Measurements from ENCODE around the gene GADD45A. TPM values are rescaled to one million over a fixed set of nuclear protein-coding genes. Genes with fewer than 3 reads are reported as not detected.
"Not testable (repeated sequence)": the region's sequence is repeated elsewhere in the genome, so short reads cannot be mapped to it uniquely, and the experiment has no call there.

The GADD45A gene
- total RNA-seq, 1 experiment from 2014 or later = 58.6 TPM

- H3K9me3 Mint-ChIP-seq (ENCODE audit: unreplicated experiment) = no peaks in the 10 kb centered on the region
- Histone ChIP-seq H3K4me1 (peaks cover 13% of the 10 kb centered on the region; the same call in 1 of the 2 replicates), H3K4me3 (ENCODE audit: low read depth, low read length) (no peak overlapping the region), H3K27me3 (replicated peaks; ENCODE audit: control insufficient read depth, insufficient read depth, low read length) (no peaks in the 10 kb centered on the region), H3K36me3 (ENCODE audit: control insufficient read depth, insufficient read depth, low read length) (no peaks in the 10 kb centered on the region), H3K9me3 (no peaks in the 10 kb centered on the region)
- ChIA-PET POLR2A (no interaction called here), CTCF (no interaction called here)
- no peak overlapping the region for H3K4me3 Mint-ChIP-seq (ENCODE audit: unreplicated experiment)
- no peak for DNase-seq
- intact Hi-C loops (cut with micrococcal nuclease; ENCODE audit: unreplicated experiment) = no loop called here
- no peak for TF ChIP-seq CTCF (IDR thresholded peaks at IDR 0.05; ENCODE audit: insufficient read depth in 1 of 2, low read depth in 1 of 2, low read length in 1 of 2, severe bottlenecking in 1 of 2, unreplicated experiment in 1 of 2)
- H3K27me3 Mint-ChIP-seq (ENCODE audit: insufficient read depth, unreplicated experiment) = no peaks in the 10 kb centered on the region
- no peaks in the 10 kb centered on the region for H3K36me3 Mint-ChIP-seq (ENCODE audit: insufficient read depth, unreplicated experiment)
- no peak overlapping the region for H3K27ac Mint-ChIP-seq (ENCODE audit: unreplicated experiment)
- peaks cover 7% of the 10 kb centered on the region for H3K4me1 Mint-ChIP-seq (ENCODE audit: low read depth, unreplicated experiment)
- no TSS peak for BruUV-seq (replicated peaks)
Observed at GRCh38 chr1:67726224-67726623, 41.2 kb downstream of the GADD45A start.

GRCh38 chr1:67729872-67730271 is 44.9 kb downstream of the GADD45A start:
- Histone ChIP-seq H3K36me3 (ENCODE audit: control insufficient read depth, insufficient read depth, low read length) (no peaks in the 10 kb centered on the region), H3K4me3 (ENCODE audit: low read depth, low read length) (no peak overlapping the region), H3K27me3 (replicated peaks; ENCODE audit: control insufficient read depth, insufficient read depth, low read length) (no peaks in the 10 kb centered on the region), H3K9me3 (no peaks in the 10 kb centered on the region), H3K4me1 (peaks cover 7% of the 10 kb centered on the region; the same call in 1 of the 2 replicates)
- intact Hi-C loops (cut with micrococcal nuclease; ENCODE audit: unreplicated experiment) = no loop called here
- Mint-ChIP-seq H3K27ac (ENCODE audit: unreplicated experiment) (no peak overlapping the region), H3K9me3 (ENCODE audit: unreplicated experiment) (no peaks in the 10 kb centered on the region), H3K4me1 (ENCODE audit: low read depth, unreplicated experiment) (peaks cover 6% of the 10 kb centered on the region), H3K4me3 (ENCODE audit: unreplicated experiment) (no peak overlapping the region), H3K27me3 (ENCODE audit: insufficient read depth, unreplicated experiment) (no peaks in the 10 kb centered on the region), H3K36me3 (ENCODE audit: insufficient read depth, unreplicated experiment) (no peaks in the 10 kb centered on the region)
- ChIA-PET CTCF (no interaction called here), POLR2A (no interaction called here)
- TF ChIP-seq CTCF (IDR thresholded peaks at IDR 0.05; ENCODE audit: insufficient read depth in 1 of 2, low read depth in 1 of 2, low read length in 1 of 2, severe bottlenecking in 1 of 2, unreplicated experiment in 1 of 2) = no peak
- DNase-seq = no peak
- BruUV-seq (replicated peaks) = no TSS peak

GRCh38 chr1:67730312-67730711 is 45.3 kb downstream of the GADD45A start:
- H3K27me3 Mint-ChIP-seq (ENCODE audit: insufficient read depth, unreplicated experiment); CTCF ChIA-PET; H3K9me3 ChIP-seq; DNase-seq; intact Hi-C loops (cut with micrococcal nuclease; ENCODE audit: unreplicated experiment); H3K9me3 Mint-ChIP-seq (ENCODE audit: unreplicated experiment); H3K4me3 Mint-ChIP-seq (ENCODE audit: unreplicated experiment); H3K36me3 Mint-ChIP-seq (ENCODE audit: insufficient read depth, unreplicated experiment); H3K27ac Mint-ChIP-seq (ENCODE audit: unreplicated experiment); POLR2A ChIA-PET; H3K4me1 ChIP-seq; H3K27me3 ChIP-seq (replicated peaks; ENCODE audit: control insufficient read depth, insufficient read depth, low read length); H3K4me3 ChIP-seq (ENCODE audit: low read depth, low read length); H3K36me3 ChIP-seq (ENCODE audit: control insufficient read depth, insufficient read depth, low read length); H3K4me1 Mint-ChIP-seq (ENCODE audit: low read depth, unreplicated experiment); BruUV-seq (replicated peaks): not testable (repeated sequence)

- intact Hi-C loops (cut with micrococcal nuclease; ENCODE audit: unreplicated experiment) = no loop called here
- Mint-ChIP-seq H3K27ac (ENCODE audit: unreplicated experiment) (no peak overlapping the region), H3K9me3 (ENCODE audit: unreplicated experiment) (no peaks in the 10 kb centered on the region), H3K36me3 (ENCODE audit: insufficient read depth, unreplicated experiment) (no peaks in the 10 kb centered on the region), H3K27me3 (ENCODE audit: insufficient read depth, unreplicated experiment) (no peaks in the 10 kb centered on the region), H3K4me3 (ENCODE audit: unreplicated experiment) (no peak overlapping the region), H3K4me1 (ENCODE audit: low read depth, unreplicated experiment) (no peaks in the 10 kb centered on the region)
- no peak for DNase-seq
- no TSS peak for BruUV-seq (replicated peaks)
- POLR2A ChIA-PET = no interaction called here
- CTCF ChIA-PET = no interaction called here
- Histone ChIP-seq H3K27me3 (replicated peaks; ENCODE audit: control insufficient read depth, insufficient read depth, low read length) (no peaks in the 10 kb centered on the region), H3K9me3 (no peaks in the 10 kb centered on the region), H3K4me1 (no peaks in the 10 kb centered on the region), H3K4me3 (ENCODE audit: low read depth, low read length) (no peak overlapping the region), H3K36me3 (ENCODE audit: control insufficient read depth, insufficient read depth, low read length) (no peaks in the 10 kb centered on the region)
- no peak for TF ChIP-seq CTCF (IDR thresholded peaks at IDR 0.05; ENCODE audit: insufficient read depth in 1 of 2, low read depth in 1 of 2, low read length in 1 of 2, severe bottlenecking in 1 of 2, unreplicated experiment in 1 of 2)
Observed at GRCh38 chr1:67731322-67731721, 46.3 kb downstream of the GADD45A start.

Data from Caco-2 (cell line).